Fibroblast of pulmonary artery (primary cell): Measurements from ENCODE around the gene DVL3.

Source experiments
- DNase-seq: peaks from one replicate; pipeline ENCODE4 v3.0.0-alpha.2; 2010; ENCODE audit warnings: low read depth
- H3K4me3 ChIP-seq: replicated peaks from 2 replicates; pipeline ENCODE4 v1.5.1; 2011; ENCODE audit warnings: low read depth, mild to moderate bottlenecking, control low read depth, low read length, moderate library complexity
- CTCF ChIP-seq: IDR thresholded peaks from 2 replicates; pipeline ENCODE4 v1.5.1; 2011; ENCODE audit warnings: mild to moderate bottlenecking, control low read depth, low read length, inconsistent platforms; ENCODE audit errors: missing control alignments

DVL3 gene

DNA sequence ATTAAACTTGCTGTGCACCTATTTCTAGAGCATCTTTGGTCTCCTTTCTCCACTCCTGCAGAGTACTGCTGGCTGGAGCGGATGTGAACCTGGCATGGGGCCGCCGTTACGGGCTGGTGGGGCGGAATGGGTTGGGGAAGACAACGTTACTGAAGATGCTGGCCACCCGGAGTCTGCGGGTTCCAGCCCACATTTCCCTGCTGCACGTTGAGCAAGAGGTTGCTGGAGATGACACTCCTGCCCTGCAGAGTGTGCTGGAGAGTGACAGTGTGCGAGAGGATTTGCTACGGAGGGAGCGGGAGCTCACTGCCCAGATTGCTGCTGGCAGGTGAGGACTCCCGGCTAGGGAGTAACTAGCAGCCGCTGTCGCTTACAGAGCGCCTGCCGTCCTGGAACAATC is 32.9 kb downstream of the DVL3 start:
- no peak for TF ChIP-seq CTCF
- H3K4me3 ChIP-seq, result no peak overlapping the region
- DNase-seq, result no peak

DNA sequence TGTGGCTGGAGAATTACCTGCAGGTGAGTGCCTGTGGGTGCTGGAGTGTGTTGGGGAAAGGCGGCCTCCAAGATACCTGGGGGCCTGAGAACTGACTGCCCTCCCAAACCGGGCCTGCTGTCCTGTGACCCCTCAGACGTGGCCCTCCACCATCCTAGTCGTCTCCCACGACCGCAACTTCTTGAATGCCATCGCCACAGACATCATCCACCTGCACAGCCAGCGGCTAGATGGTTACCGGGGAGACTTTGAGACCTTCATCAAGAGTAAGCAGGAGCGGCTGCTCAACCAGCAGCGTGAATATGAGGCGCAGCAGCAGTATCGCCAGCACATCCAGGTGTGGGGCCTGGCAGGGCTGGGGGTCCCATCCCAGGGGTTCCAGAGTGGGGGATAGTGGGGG is 34.2 kb downstream of the DVL3 start:
- H3K4me3 ChIP-seq, result no peak overlapping the region
- DNase-seq, result no peak
- TF ChIP-seq CTCF, result no peak

DNA sequence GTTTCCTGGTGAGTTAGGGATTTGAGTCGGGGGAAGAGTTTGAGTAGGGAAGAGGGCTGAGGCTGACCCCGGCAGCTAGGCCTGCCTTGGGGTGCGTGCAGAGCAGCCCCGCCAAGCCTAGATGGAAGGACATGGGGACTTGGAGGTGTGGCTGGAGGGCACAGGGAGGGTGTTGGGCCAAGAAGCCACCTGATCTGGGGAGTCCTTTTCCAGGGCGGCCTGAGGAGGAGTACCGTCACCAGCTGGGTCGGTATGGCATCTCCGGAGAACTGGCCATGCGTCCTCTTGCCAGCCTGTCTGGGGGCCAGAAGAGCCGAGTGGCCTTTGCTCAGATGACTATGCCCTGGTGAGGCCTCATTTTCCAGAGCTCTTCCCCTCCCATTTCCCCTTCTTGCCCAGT is 37.7 kb downstream of the DVL3 start:
- H3K4me3 ChIP-seq, result no peak overlapping the region
- no peak for DNase-seq
- TF ChIP-seq CTCF, result no peak

GRCh38 chr3:184193991-184194539 is 38.9 kb downstream of the DVL3 start:
- no peak overlapping the region for H3K4me3 ChIP-seq
- DNase-seq, result no peak
- no peak for TF ChIP-seq CTCF

GRCh38 chr3:184196536-184196935 is 41.4 kb downstream of the DVL3 start:
- DNase-seq, result no peak
- no peak for TF ChIP-seq CTCF
- no peak overlapping the region for H3K4me3 ChIP-seq

DNA sequence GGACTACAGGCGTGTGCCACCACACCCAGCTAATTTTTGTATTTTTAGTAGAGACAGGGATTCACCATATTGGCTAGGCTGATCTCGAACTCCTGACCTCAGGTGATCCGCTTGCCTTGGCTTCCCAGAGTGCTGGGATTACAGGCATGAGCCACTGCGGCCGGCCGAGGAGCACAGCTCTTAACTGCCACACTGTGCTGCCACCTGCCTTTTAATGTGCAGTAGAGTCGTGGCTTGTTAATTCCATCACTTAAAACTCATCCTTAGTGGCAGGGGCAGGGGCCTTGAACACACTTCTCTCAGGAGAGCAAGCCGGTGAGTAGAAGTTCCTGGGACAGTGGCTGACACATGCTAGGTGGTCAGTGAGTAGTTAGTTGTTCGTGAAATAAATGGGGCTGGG is 43.3 kb downstream of the DVL3 start:
- no peak for TF ChIP-seq CTCF
- DNase-seq, result no peak
- no peak overlapping the region for H3K4me3 ChIP-seq

GRCh38 chr3:184200825-184201224 is 45.6 kb downstream of the DVL3 start:
- H3K4me3 ChIP-seq, result no peak overlapping the region
- TF ChIP-seq CTCF, result no peak
- DNase-seq, result no peak
